Endothelial cell of umbilical vein (primary cell): ENCODE results near the gene TENT4B. TPM values are rescaled to one million over a fixed set of nuclear protein-coding genes. Genes with fewer than 3 reads are reported as not detected.

Source experiments
- BruUV-seq: library from RNA; stranded (reverse); fragments of 400-500 nt; replicated peaks from 2 replicates; lab custom pipeline; 2021; lab: Mats Ljungman, UMichigan
- CTCF ChIA-PET: fragments of 300-600, 350-600 bp; sonication (Branson Sonifier 250); formaldehyde crosslinking; loops from one replicate; lab custom pipeline; 2021; ENCODE audit warnings: antibody characterized with exemption, inconsistent platforms; lab: Charles Lee
- POLR2A ChIA-PET: fragments of 300-600, 350-600 bp; sonication (Branson Sonifier 250); formaldehyde crosslinking; loops from one replicate; lab custom pipeline; 2021; ENCODE audit warnings: antibody characterized with exemption, inconsistent platforms; lab: Charles Lee
- DNase-seq: peaks from one replicate; pipeline ENCODE4 v3.0.0-alpha.2; 2011; ENCODE audit warnings: low read depth, low spot score
- FAIRE-seq: peaks from 2 replicates; lab custom pipeline; 2011; peaks lifted over from hg19 to GRCh38; lab: Jason Lieb, UNC
- H2AFZ ChIP-seq: 2 replicates; pipeline ENCODE4 v1.6.0; 2012; ENCODE audit warnings: low read depth, low read length, control low read depth, inconsistent platforms
- H3K27ac ChIP-seq: 2 replicates; pipeline ENCODE4 v1.5.1; 2011; ENCODE audit warnings: low read depth, mild to moderate bottlenecking, control low read depth, low read length, moderate library complexity; ENCODE audit not compliant: insufficient read depth
- H3K27me3 ChIP-seq, 2 experiments: 2 replicates each; pipeline versions ENCODE4 v1.6.0 to v1.6.1; 2011; ENCODE audit warnings: low read length in 2 of 2, mixed read lengths in 1 of 2; ENCODE audit not compliant: control insufficient read depth in 2 of 2, insufficient read depth in 2 of 2
- H3K36me3 ChIP-seq, 2 experiments: 2 replicates in 1 of 2; 3 replicates in 1 of 2; pipeline ENCODE4 v1.5.1; 2011; ENCODE audit warnings: low read length in 2 of 2, mild to moderate bottlenecking in 1 of 2, moderate library complexity in 1 of 2; ENCODE audit not compliant: control insufficient read depth in 2 of 2, insufficient read depth in 2 of 2; ENCODE audit errors: extremely low read depth in 1 of 2
- H3K4me1 ChIP-seq: 3 replicates; pipeline ENCODE4 v1.5.1; 2011; ENCODE audit warnings: mild to moderate bottlenecking, low read length; ENCODE audit not compliant: control insufficient read depth, insufficient read depth; ENCODE audit errors: extremely low read depth
- H3K4me2 ChIP-seq: 2 replicates; pipeline ENCODE4 v1.6.1; 2011; ENCODE audit warnings: low read length, control low read depth, mixed read lengths; ENCODE audit not compliant: insufficient read depth
- H3K4me3 ChIP-seq, 3 experiments: fragments of 200-600 bp in 1 of 3; sonication (generic), shearing (Covaris generic) in 1 of 3; replicated peaks in 1 of 3; 2 replicates each; pipeline ENCODE4 v1.5.1; 2011 to 2016; ENCODE audit warnings: control low read depth in 3 of 3, low read length in 3 of 3, mild to moderate bottlenecking in 2 of 3, inconsistent platforms in 1 of 3, low read depth in 1 of 3, moderate library complexity in 1 of 3; ENCODE audit not compliant: insufficient read depth in 1 of 3
- H3K79me2 ChIP-seq: 2 replicates; pipeline ENCODE4 v1.6.0; 2012; ENCODE audit warnings: low read length, inconsistent platforms; ENCODE audit not compliant: control insufficient read depth, insufficient read depth
- H3K9ac ChIP-seq: replicated peaks from 2 replicates; pipeline ENCODE3; 2011; ENCODE audit warnings: low read length, control low read depth; ENCODE audit not compliant: insufficient read depth; ENCODE audit errors: extremely low read depth
- H3K9me1 ChIP-seq: replicated peaks from 3 replicates; pipeline ENCODE4 v1.6.0; 2011; ENCODE audit warnings: mild to moderate bottlenecking, low read length; ENCODE audit not compliant: control insufficient read depth, insufficient read depth; ENCODE audit errors: extremely low read depth
- H3K9me3 ChIP-seq: replicated peaks from 2 replicates; pipeline ENCODE4 v1.5.1; 2012; ENCODE audit warnings: low read length, inconsistent platforms; ENCODE audit not compliant: control insufficient read depth, insufficient read depth
- H4K20me1 ChIP-seq: replicated peaks from 2 replicates; pipeline ENCODE3; 2011; ENCODE audit warnings: mild to moderate bottlenecking, low read length; ENCODE audit not compliant: control insufficient read depth, insufficient read depth; ENCODE audit errors: extremely low read depth
- CTCF ChIP-seq, 2 donors: IDR thresholded peaks; 1 replicate in 1 of 2; 2 replicates in 1 of 2; pipeline ENCODE4 v1.5.1; 2011; ENCODE audit warnings: low read length in 2 of 2, mild to moderate bottlenecking in 2 of 2, moderate library complexity in 2 of 2, control low read depth in 1 of 2, inconsistent platforms in 1 of 2, low read depth in 1 of 2; ENCODE audit not compliant: insufficient read depth in 1 of 2; ENCODE audit errors: extremely low read depth in 1 of 2
- EZH2 ChIP-seq: IDR thresholded peaks from 2 replicates; pipeline ENCODE4 v1.6.1; 2012; ENCODE audit warnings: borderline replicate concordance, low read depth, mild to moderate bottlenecking, moderate library complexity, low read length, inconsistent platforms; ENCODE audit not compliant: severe bottlenecking
- FOS ChIP-seq: IDR thresholded peaks from 2 replicates; pipeline ENCODE4 v1.6.1; 2011; ENCODE audit warnings: mild to moderate bottlenecking, low read length, moderate library complexity, borderline replicate concordance; ENCODE audit not compliant: insufficient read depth
- GATA2 ChIP-seq: IDR thresholded peaks from 2 replicates; pipeline ENCODE4 v1.7.0; 2011; ENCODE audit warnings: low read depth, mild to moderate bottlenecking, moderate library complexity, mixed read lengths, low read length; ENCODE audit not compliant: insufficient read length, insufficient read depth
- MAX ChIP-seq: IDR thresholded peaks from 2 replicates; pipeline ENCODE4 v1.6.1; 2011; ENCODE audit not compliant: insufficient read depth, insufficient read length
- POLR2A ChIP-seq: IDR thresholded peaks from 2 replicates; pipeline ENCODE4 v1.6.1; 2012; ENCODE audit warnings: low read depth, mild to moderate bottlenecking, control low read depth, low read length
- dilution Hi-C: fragments of 300-500 bp; cut with MboI; formaldehyde crosslinking; loops from one replicate; pipeline ENCODE4 v1.15.0; 2019; ENCODE audit warnings: low sequenced_read_pairs; ENCODE audit not compliant: extremely low pct_ligation_motif_present
- intact Hi-C: fragments of 100-400 bp; cut with micrococcal nuclease; formaldehyde crosslinking; loops from one replicate; pipeline ENCODE4 v1.10.0; 2022
- polyA plus RNA-seq, 4 experiments: library from polyadenylated mRNA; depleted of rRNA in 3 of 4; stranded (reverse) in 3 of 4; unstranded in 1 of 4; fragments of >200 nt; gene quantifications; 2 replicates each; pipeline versions ENCODE4 v1.2.1 to v1.2.3, GENCODE V29; 2011 to 2012; ENCODE audit warnings: missing spikeins in 1 of 4
- total RNA-seq: library from RNA; stranded (reverse); gene quantifications from 2 replicates; pipeline ENCODE4 v1.2.3, GENCODE V29; 2021

Gene TENT4B
- total and polyA plus RNA-seq, 2 donors (not counting 3 experiments of a cell fraction or from before 2014, with no cell fraction given), result 4.2 to 13.1 TPM

GRCh38 chr16:50272687-50273381, 119.7 kb downstream of the TENT4B start:
- CTCF ChIA-PET, result interaction anchor here (0.7 to 0.9 kb wide), 3 partner anchors 17 to 393 kb away, joined by 3 read pairs; no protein-coding TSS in a partner anchor
- BruUV-seq, result no TSS peak
- FAIRE-seq, result no peak

More at GRCh38 chr16:50272687-50273381, 119.7 kb downstream of the TENT4B start:
- Histone ChIP-seq H3K79me2 (no peaks in the 10 kb centered on the region), H2AFZ (no peak overlapping the region), H3K9me3 (no peaks in the 10 kb centered on the region), H3K9ac (no peak overlapping the region), H3K4me3 (no peak overlapping the region), H3K27ac (no peak overlapping the region), H3K4me1 (peaks cover under 1% of the 10 kb centered on the region), H3K4me2 (no peak overlapping the region), H3K36me3 (no peaks in the 10 kb centered on the region), H3K27me3 (no peaks in the 10 kb centered on the region), H3K9me1 (no peaks in the 10 kb centered on the region), H4K20me1 (no peaks in the 10 kb centered on the region)
- DNase-seq, result no peak
- intact Hi-C loops (no loop called here), dilution Hi-C loops (no loop called here)
- TF ChIP-seq CTCF (IDR thresholded peaks at IDR 0.05; ENCODE audit: extremely low read depth in 1 of 2, insufficient read depth in 1 of 2, low read depth in 1 of 2, low read length in 2 of 2), result no peak
- no peak for TF ChIP-seq GATA2
- TF ChIP-seq FOS, result no peak
- TF ChIP-seq POLR2A, result no peak
- TF ChIP-seq EZH2, result no peak
- TF ChIP-seq MAX, result no peak
- POLR2A ChIA-PET, result no interaction called here
